K562 (cell line): Measurements from ENCODE around the gene SLC16A10. TPM values are rescaled to one million over a fixed set of nuclear protein-coding genes. Genes with fewer than 3 reads are reported as not detected.

ENCODE experiments used
- ATAC-seq: fragments of 200-7000 bp; cut with Tn5 transposase; 3 replicates; pipeline ENCODE4 v1.9.1; 2020; ENCODE audit warnings: moderate library complexity
- BruUV-seq: library from RNA; stranded (reverse); fragments of 400-500 nt; replicated peaks from 2 replicates; lab custom pipeline; 2021; lab: Mats Ljungman, UMichigan
- CTCF ChIA-PET: fragments of 300-600 bp; formaldehyde crosslinking; extraction: SDS; loops from one replicate; lab custom pipeline; 2021; ENCODE audit warnings: low intra/inter-chr PET ratio; lab: Yijun Ruan, JAX
- POLR2A ChIA-PET: fragments of 300-600, 350-650 bp; sonication (Branson Sonifier 250); formaldehyde crosslinking; extraction: SDS; loops from one replicate; lab custom pipeline; 2021; ENCODE audit warnings: antibody characterized with exemption, inconsistent platforms; lab: Yijun Ruan, JAX
- DNase-seq, 4 experiments: peaks; one replicate each; pipeline versions ENCODE4 v3.0.0 to v3.0.0-alpha.2; 2011 to 2018; ENCODE audit warnings: low spot score in 3 of 4, mixed read lengths in 3 of 4; ENCODE audit errors: extremely low read depth in 1 of 4
- FAIRE-seq: peaks from 2 replicates; lab custom pipeline; 2011; peaks lifted over from hg19 to GRCh38; lab: Jason Lieb, UNC
- H2AFZ ChIP-seq: 2 replicates; pipeline ENCODE4 v1.6.0; 2011; ENCODE audit warnings: low read depth, low read length, control low read depth, inconsistent platforms
- H3K27ac ChIP-seq: fragments of 200-600 bp; 3 replicates; pipeline ENCODE4 v1.8.0; 2011; ENCODE audit warnings: low read depth, mild to moderate bottlenecking, control low read depth, inconsistent platforms, low read length, moderate library complexity, mixed read lengths; ENCODE audit errors: extremely low read depth
- H3K27me3 ChIP-seq, 2 experiments: fragments of 300-600 bp in 1 of 2; 2 replicates in 1 of 2; 3 replicates in 1 of 2; pipeline versions ENCODE4 v1.6.0 to v1.8.0; 2011; ENCODE audit warnings: inconsistent platforms in 2 of 2, low read length in 2 of 2, mild to moderate bottlenecking in 1 of 2, mixed read lengths in 1 of 2, moderate library complexity in 1 of 2; ENCODE audit not compliant: control insufficient read depth in 2 of 2, insufficient read depth in 2 of 2
- H3K36me3 ChIP-seq: fragments of 300-600 bp; 3 replicates; pipeline ENCODE4 v1.8.0; 2011; ENCODE audit warnings: mild to moderate bottlenecking, low read length, inconsistent platforms; ENCODE audit not compliant: control insufficient read depth, insufficient read depth
- H3K4me1 ChIP-seq, 2 experiments: fragments of 200-600 bp in 1 of 2; replicated peaks in 1 of 2; 2 replicates in 1 of 2; 3 replicates in 1 of 2; pipeline versions ENCODE4 v1.5.1 to v1.8.0; 2011; ENCODE audit warnings: inconsistent platforms in 2 of 2, low read length in 2 of 2, mild to moderate bottlenecking in 1 of 2, mixed read lengths in 1 of 2, moderate library complexity in 1 of 2; ENCODE audit not compliant: control insufficient read depth in 2 of 2, insufficient read depth in 2 of 2
- H3K4me2 ChIP-seq: 2 replicates; pipeline ENCODE4 v1.6.1; 2011; ENCODE audit warnings: low read length, control low read depth, inconsistent platforms, mixed read lengths; ENCODE audit not compliant: insufficient read depth
- H3K4me3 ChIP-seq: fragments of 200-600 bp; sonication (generic), shearing (Covaris generic); 2 replicates; pipeline ENCODE4 v1.5.1; 2016; ENCODE audit warnings: control low read depth, inconsistent platforms
- H3K79me2 ChIP-seq: fragments of 200-600 bp; 3 replicates; pipeline ENCODE4 v1.8.0; 2011; ENCODE audit warnings: low read length, inconsistent platforms; ENCODE audit not compliant: control insufficient read depth, insufficient read depth
- H3K9ac ChIP-seq, 2 experiments: 2 replicates each; pipeline versions ENCODE4 v1.6.0 to v1.6.1; 2011; ENCODE audit warnings: low read depth in 2 of 2, low read length in 2 of 2, control low read depth in 1 of 2, inconsistent platforms in 1 of 2, mild to moderate bottlenecking in 1 of 2, mixed read lengths in 1 of 2; ENCODE audit not compliant: insufficient read depth in 1 of 2
- H3K9me1 ChIP-seq: one replicate; pipeline ENCODE4 v1.6.0; 2011; ENCODE audit warnings: inconsistent platforms, mild to moderate bottlenecking, low read length, moderate library complexity; ENCODE audit not compliant: control insufficient read depth, insufficient read depth
- H3K9me3 ChIP-seq: replicated peaks from 2 replicates; pipeline ENCODE4 v1.5.1; 2011; ENCODE audit warnings: low read depth, low read length, inconsistent platforms; ENCODE audit not compliant: control insufficient read depth, insufficient read depth
- H4K20me1 ChIP-seq: replicated peaks from 2 replicates; pipeline ENCODE4 v1.6.1; 2011; ENCODE audit warnings: low read length, inconsistent platforms, mixed read lengths; ENCODE audit not compliant: control insufficient read depth, insufficient read depth
- DNMT1 ChIP-seq: fragments of 450-650 bp; IDR thresholded peaks from 2 replicates; pipeline ENCODE4 v1.6.1; 2016; ENCODE audit warnings: antibody characterized with exemption, mild to moderate bottlenecking
- POLR2B ChIP-seq: fragments of 450-650 bp; IDR thresholded peaks from 2 replicates; pipeline ENCODE4 v1.6.1; 2018; ENCODE audit warnings: low read depth; ENCODE audit not compliant: partially characterized antibody
- SMAD3 ChIP-seq: fragments of 450-650 bp; formaldehyde crosslinking; conservative IDR thresholded peaks from 2 replicates; pipeline ENCODE4 v1.4.0; 2020; ENCODE audit warnings: mild to moderate bottlenecking
- SMARCB1 ChIP-seq: IDR thresholded peaks from 2 replicates; pipeline ENCODE4 v1.6.1; 2011; ENCODE audit warnings: improper control_type of control experiment, low read depth; ENCODE audit not compliant: insufficient read length
- SNIP1 ChIP-seq: fragments of 450-650 bp; IDR thresholded peaks from 2 replicates; pipeline ENCODE4 v1.7.1; 2017; ENCODE audit warnings: low read depth, mild to moderate bottlenecking
- SPI1 ChIP-seq: IDR thresholded peaks from 2 replicates; pipeline ENCODE4 v1.6.1; 2011; ENCODE audit warnings: low read depth, low read length, control low read depth, borderline replicate concordance
- TAF1 ChIP-seq: IDR thresholded peaks from 2 replicates; pipeline ENCODE4 v1.6.1; 2011; ENCODE audit warnings: mild to moderate bottlenecking, low read length, moderate library complexity; ENCODE audit not compliant: insufficient read depth, control insufficient read depth, severe bottlenecking; ENCODE audit errors: extremely low read depth
- ZNF518B ChIP-seq: fragments of 250-450 bp; sonication (Bioruptor Pico); IDR thresholded peaks from 2 replicates; pipeline ENCODE4 v1.5.0; 2021; ENCODE audit warnings: mild to moderate bottlenecking, moderate library complexity
- WGBS: fragments of 100-300 bp; shearing (Covaris generic); methylation state at CpG from one replicate; pipeline ENCODE4 v1.1.6; 2016; ENCODE audit warnings: low coverage, mixed read lengths; ENCODE audit not compliant: insufficient coverage; ENCODE audit errors: missing lambda C conversion rate; 5-methylcytosine and 5-hydroxymethylcytosine counted together
- in situ Hi-C: fragments of 300-500 bp; cut with MboI; formaldehyde crosslinking; loops from 4 replicates; pipeline ENCODE4 v1.15.0; 2018; ENCODE audit warnings: inconsistent platforms, mixed read lengths
- intact Hi-C: fragments of 100-400 bp; cut with micrococcal nuclease; formaldehyde crosslinking; loops from 2 replicates; pipeline ENCODE4 v1.14.2; 2022
- polyA plus RNA-seq, 8 experiments: library from polyadenylated mRNA; depleted of rRNA in 4 of 8; stranded (reverse) in 5 of 8; unstranded in 3 of 8; fragments of >200 nt; fragmentation: Nextera tagmentation in 2 of 8; fragmentation: Illumina TruSeq in 1 of 8; extraction: Ambion mirVana in 2 of 8; extraction: Trizol in 1 of 8; gene quantifications; 2 replicates each; pipeline versions ENCODE4 v1.2.1 to v1.2.3, GENCODE V29; 2011 to 2014; ENCODE audit warnings: inconsistent platforms in 1 of 8, missing spikeins in 1 of 8
- total RNA-seq, 7 experiments: library from RNA; depleted of rRNA in 6 of 7; stranded (reverse); fragments of >200 nt in 6 of 7; fragmentation: Illumina TruSeq in 2 of 7; extraction: Trizol in 2 of 7; gene quantifications; 2 replicates each; pipeline versions ENCODE4 v1.2.1 to v1.2.3, GENCODE V29; 2011 to 2021; ENCODE audit warnings: low replicate concordance in 1 of 7
- TF ChIP-seq, protein P1 (sequence below), 3 experiments: IDR thresholded peaks in 2 of 3; conservative IDR thresholded peaks in 1 of 3; 2 replicates each; pipeline ENCODE4 v1.5.1; 2011 to 2012; ENCODE audit warnings: low read length in 3 of 3, mild to moderate bottlenecking in 3 of 3, control low read depth in 2 of 3, improper control_type of control experiment in 1 of 3, inconsistent platforms in 1 of 3, low read depth in 1 of 3, mixed read lengths in 1 of 3, moderate library complexity in 1 of 3; ENCODE audit not compliant: insufficient read depth in 2 of 3

SLC16A10 gene
- total and polyA plus RNA-seq, 9 of the 15 experiments (the other 6 are each of a cell fraction or from before 2014, with no cell fraction given), result 0.02 to 0.54 (median 0.24) TPM; not detected in 4

DNA sequence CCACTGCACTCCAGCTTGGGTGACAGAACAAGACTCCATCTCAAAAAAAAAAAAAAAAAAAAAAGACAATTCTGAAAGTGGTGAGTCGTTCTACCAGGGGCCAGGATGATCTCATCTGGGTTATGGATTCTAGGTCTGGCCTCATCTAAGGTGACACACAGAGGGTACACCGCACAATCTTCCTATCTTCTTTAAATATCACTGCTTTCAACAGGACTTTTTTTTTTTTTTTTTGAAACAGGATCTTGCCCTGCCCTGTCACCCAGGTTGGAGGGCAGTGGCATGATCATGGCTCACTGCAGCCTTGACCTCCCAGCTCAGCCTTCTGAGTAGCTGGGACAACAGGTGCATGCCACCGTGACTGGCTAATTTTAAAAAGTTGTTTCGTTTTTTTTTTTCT lies 67.7 kb downstream of the SLC16A10 start:
- FAIRE-seq, result no peak
- no peak overlapping the region for H3K4me3 ChIP-seq
- H3K4me2 ChIP-seq, result no peak overlapping the region
- no peak for DNase-seq
- H3K9me3 ChIP-seq, result no peaks in the 10 kb centered on the region
- intact Hi-C loops (no loop called here), in situ Hi-C loops (no loop called here)
- TF ChIP-seq TAF1 (no peak), DNMT1 (no peak), POLR2B (no peak), SNIP1 (no peak)
- H3K27me3 ChIP-seq, result no peaks in the 10 kb centered on the region; a peak in 1 of 5 replicates
- H3K9me1 ChIP-seq, result no peaks in the 10 kb centered on the region
- ChIA-PET CTCF (no interaction called here), POLR2A (no interaction called here)
- no peak overlapping the region for H2AFZ ChIP-seq
- H3K27ac ChIP-seq, result no peak overlapping the region
- H3K9ac ChIP-seq, result no peak overlapping the region
- ATAC-seq, result no peak
- 0% methylated on average over 4 of the region's 4 CpGs for WGBS
- no peaks in the 10 kb centered on the region for H3K36me3 ChIP-seq
- H4K20me1 ChIP-seq, result no peaks in the 10 kb centered on the region
- BruUV-seq, result no TSS peak
- H3K79me2 ChIP-seq, result no peaks in the 10 kb centered on the region
- no peaks in the 10 kb centered on the region for H3K4me1 ChIP-seq

- in situ Hi-C loops, result no loop called here
These were observed 70.1 kb downstream of the SLC16A10 start for GRCh38 chr6:111157412-111157811.

More at GRCh38 chr6:111157412-111157811, 70.1 kb downstream of the SLC16A10 start:
- Histone ChIP-seq H3K9ac (no peak overlapping the region), H3K27ac (no peak overlapping the region), H3K9me3 (no peaks in the 10 kb centered on the region), H3K4me3 (no peak overlapping the region), H3K27me3 (no peaks in the 10 kb centered on the region; a peak in 1 of 5 replicates), H3K79me2 (no peaks in the 10 kb centered on the region), H3K9me1 (no peaks in the 10 kb centered on the region), H4K20me1 (no peaks in the 10 kb centered on the region), H2AFZ (no peak overlapping the region), H3K4me1 (no peaks in the 10 kb centered on the region), H3K36me3 (no peaks in the 10 kb centered on the region), H3K4me2 (no peak overlapping the region)
- TF ChIP-seq, protein P1, sequence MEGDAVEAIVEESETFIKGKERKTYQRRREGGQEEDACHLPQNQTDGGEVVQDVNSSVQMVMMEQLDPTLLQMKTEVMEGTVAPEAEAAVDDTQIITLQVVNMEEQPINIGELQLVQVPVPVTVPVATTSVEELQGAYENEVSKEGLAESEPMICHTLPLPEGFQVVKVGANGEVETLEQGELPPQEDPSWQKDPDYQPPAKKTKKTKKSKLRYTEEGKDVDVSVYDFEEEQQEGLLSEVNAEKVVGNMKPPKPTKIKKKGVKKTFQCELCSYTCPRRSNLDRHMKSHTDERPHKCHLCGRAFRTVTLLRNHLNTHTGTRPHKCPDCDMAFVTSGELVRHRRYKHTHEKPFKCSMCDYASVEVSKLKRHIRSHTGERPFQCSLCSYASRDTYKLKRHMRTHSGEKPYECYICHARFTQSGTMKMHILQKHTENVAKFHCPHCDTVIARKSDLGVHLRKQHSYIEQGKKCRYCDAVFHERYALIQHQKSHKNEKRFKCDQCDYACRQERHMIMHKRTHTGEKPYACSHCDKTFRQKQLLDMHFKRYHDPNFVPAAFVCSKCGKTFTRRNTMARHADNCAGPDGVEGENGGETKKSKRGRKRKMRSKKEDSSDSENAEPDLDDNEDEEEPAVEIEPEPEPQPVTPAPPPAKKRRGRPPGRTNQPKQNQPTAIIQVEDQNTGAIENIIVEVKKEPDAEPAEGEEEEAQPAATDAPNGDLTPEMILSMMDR (IDR thresholded peaks at IDR 0.05 in 2 of 3, conservative IDR thresholded peaks at IDR 0.05 in 1 of 3; ENCODE audit: insufficient read depth in 2 of 3, low read depth in 1 of 3, low read length in 3 of 3), result no peak
- TF ChIP-seq SMARCB1 (no peak), ZNF518B (CRISPR knock-in tag) (no peak), SPI1 (no peak), SMAD3 (CRISPR knock-in tag) (no peak)
- no peak for DNase-seq
- FAIRE-seq, result no peak
- ChIA-PET POLR2A (no interaction called here), CTCF (interaction anchor here (0.6 kb wide), 1 partner anchor 91 kb away, joined by 3 read pairs; no protein-coding TSS in a partner anchor)
- BruUV-seq, result no TSS peak
- intact Hi-C loops, result no loop called here
- ATAC-seq, result no peak
- 5% methylated on average over 5 of the region's 5 CpGs for WGBS
